Activated naive CD4-positive, alpha-beta T cell treated with anti-CD3 and anti-CD28 coated beads, Interleukin-2, amount 10 ng/mL, durations not matched to agents 5 hours and 36 hours (primary cell): Measurements from ENCODE around the gene PRR23E. TPM values are rescaled to one million over a fixed set of nuclear protein-coding genes. Genes with fewer than 3 reads are reported as not detected.

Source experiments
- total RNA-seq, 2 experiments: library from RNA; stranded (reverse); gene quantifications; one replicate each; pipeline ENCODE4 v1.2.3, GENCODE V29; 2021

The PRR23E gene, protein sequence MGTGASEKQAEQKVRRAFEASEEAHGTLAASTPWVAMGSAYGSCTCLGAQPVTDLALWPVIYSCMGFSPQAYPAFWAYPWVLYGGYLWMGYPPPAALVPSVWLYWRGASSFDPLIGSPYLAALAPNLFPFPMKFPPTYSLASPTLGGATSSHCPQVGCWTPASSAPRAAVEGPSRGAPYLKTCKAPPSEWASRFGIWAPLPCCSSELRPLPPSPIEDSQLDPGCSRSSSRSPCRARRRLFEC
- total RNA-seq: not detected

DNA sequence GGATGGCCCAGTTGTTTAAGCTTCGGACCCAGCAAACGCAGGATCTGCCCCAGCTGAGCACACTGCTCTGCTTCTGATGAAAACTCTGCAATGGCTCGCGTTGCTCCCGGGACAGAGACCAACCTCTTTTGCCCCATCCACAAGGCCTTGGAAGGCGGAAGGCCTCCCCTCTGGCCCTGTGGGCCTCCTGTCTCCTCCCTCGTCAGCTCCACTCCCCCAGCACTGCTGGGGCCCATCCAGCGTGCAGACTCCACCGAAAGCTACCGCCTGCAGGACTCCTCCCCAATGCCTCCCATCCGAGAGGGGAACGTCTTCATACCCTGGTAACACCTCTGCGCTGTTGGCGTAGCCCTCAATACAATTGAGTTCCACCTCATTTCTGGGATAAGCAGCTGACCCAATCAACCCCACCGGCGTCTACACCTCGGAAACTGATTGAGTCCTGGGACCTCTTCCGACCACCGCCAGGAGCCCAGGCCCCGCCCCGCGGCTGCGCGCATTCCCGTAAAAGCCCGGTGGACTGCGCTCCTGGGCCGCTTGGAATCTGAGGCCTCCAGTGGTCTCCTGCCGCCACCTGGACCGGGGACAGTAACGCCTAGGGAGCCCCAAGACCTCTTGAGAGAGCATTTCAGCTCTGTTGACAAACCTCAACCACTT is at the start of gene PRR23E:
Gene PRR23E (plus strand): TSS at position 556 of the 657 bp plus-strand sequence. CDS start 3,555 bp downstream, outside the sequence.

Other genes starting within 250 kb of the PRR23E start
- gene PLXNA1, start 210.0 kb upstream of the PRR23E start, total RNA-seq: 1 to 10 TPM; 6.1 to 7.2 TPM
- not detected for gene PRR20G, start 94.9 kb downstream of the PRR23E start, total RNA-seq